ENCODE measurements around the gene ETS1.

DNA sequence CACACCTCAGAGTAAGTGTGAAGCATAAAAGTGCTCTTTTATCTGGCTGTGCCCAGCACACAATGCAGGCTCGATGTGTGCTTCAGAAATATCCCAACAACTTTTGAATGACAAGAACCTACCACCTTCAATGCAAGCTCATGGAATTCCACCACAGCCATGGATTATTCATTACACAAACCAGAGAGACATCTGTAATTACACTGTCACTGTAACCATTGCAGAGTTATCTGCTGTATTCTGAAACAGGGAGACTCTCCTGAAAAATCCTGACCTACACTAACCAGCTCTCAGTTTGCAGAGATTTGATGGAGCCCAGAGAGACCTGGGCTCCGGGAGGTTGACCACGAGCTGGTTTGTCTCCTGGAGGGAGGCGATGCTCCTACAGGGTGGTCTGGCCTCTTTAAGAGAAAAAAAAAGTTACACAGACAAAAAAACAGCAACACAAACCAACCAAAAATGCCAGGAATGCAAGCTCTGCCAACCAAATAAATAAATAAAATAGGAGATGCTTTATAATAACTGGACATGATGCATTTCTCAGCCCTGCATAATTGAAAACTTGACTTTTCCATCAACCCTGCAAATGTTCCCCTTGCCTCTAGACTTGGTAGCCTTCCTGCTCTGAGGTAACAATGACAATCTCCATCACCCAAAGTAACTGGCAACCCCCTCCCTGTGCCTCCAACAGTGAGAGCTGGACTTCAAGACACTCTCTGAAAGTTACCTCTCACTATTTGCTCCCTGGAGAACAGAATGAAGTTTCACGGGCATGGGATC, 69.7 kb downstream of the ETS1 start:
- TF ChIP-seq EZH2 (IDR thresholded peaks at IDR 0.05) (no peak), POLR2AphosphoS5 (IDR thresholded peaks at IDR 0.05; ENCODE audit: borderline replicate concordance, low read depth, low read length) (no peak), FOXP2 (optimal IDR thresholded peaks at IDR 0.05; ENCODE audit: control extremely low read depth, extremely low read length, insufficient read depth) (no peak)

Measured in SK-N-MC (cell line).